ENCODE data around the gene PGAM2.

PGAM2 gene

GRCh38 chr7:44063894-44064651 is 1.3 kb downstream of the PGAM2 start:
- DNase-seq, result no peak

GRCh38 chr7:44063547-44063893 is 1.8 kb downstream of the PGAM2 start:
- DNase-seq, result no peak

- no peak for DNase-seq
Observed at GRCh38 chr7:44062903-44063295, 2.5 kb downstream of the PGAM2 start.

GRCh38 chr7:44062180-44062902 is 3.0 kb downstream of the PGAM2 start:
- DNase-seq, result no peak

GRCh38 chr7:44061645-44062179 is 3.7 kb downstream of the PGAM2 start:
- DNase-seq, result no peak

- no peak for DNase-seq
Observed at GRCh38 chr7:44060948-44061644, 4.3 kb downstream of the PGAM2 start.

- DNase-seq, result no peak
Observed at GRCh38 chr7:44060091-44060947, 5.0 kb downstream of the PGAM2 start.

GRCh38 chr7:44059219-44060090 is 5.9 kb downstream of the PGAM2 start:
- peak in 1 of 2 donors; percentile 73 for DNase-seq

GRCh38 chr7:44058759-44059218 is 6.6 kb downstream of the PGAM2 start:
- no peak for DNase-seq

- DNase-seq, result peak in 1 of 2 donors; percentile 36
Observed at GRCh38 chr7:44057849-44058758, 7.3 kb downstream of the PGAM2 start.

- no peak for DNase-seq
Observed at GRCh38 chr7:44057181-44057848, 8.1 kb downstream of the PGAM2 start.

GRCh38 chr7:44056681-44057080 is 8.7 kb downstream of the PGAM2 start:
- DNase-seq, result no peak

- DNase-seq, result no peak
Observed at GRCh38 chr7:44052771-44053365, 12.5 kb downstream of the PGAM2 start.

GRCh38 chr7:44051611-44052220 is 13.7 kb downstream of the PGAM2 start:
- DNase-seq, result no peak

- DNase-seq, result no peak
Observed at GRCh38 chr7:44050915-44051560, 14.3 kb downstream of the PGAM2 start.

- DNase-seq, result no peak
Observed at GRCh38 chr7:44050121-44050914, 15.0 kb downstream of the PGAM2 start.

- no peak for DNase-seq
Observed at GRCh38 chr7:44048031-44048795, 17.2 kb downstream of the PGAM2 start.

Data from CD4-positive, alpha-beta T cell treated with Interleukin-1 beta for 1 hour (primary cell).